Bronchus fibroblast of lung (primary cell): ENCODE data around the gene LACC1. TPM values are rescaled to one million over a fixed set of nuclear protein-coding genes. Genes with fewer than 3 reads are reported as not detected.

Experiments
- total RNA-seq: library from RNA; depleted of rRNA; stranded (reverse); fragments of >200 nt; gene quantifications from 2 replicates; pipeline ENCODE4 v1.2.3, GENCODE V29; 2015

The LACC1 gene
- 1.6 and 4.2 TPM in 2 replicates for total RNA-seq

DNA sequence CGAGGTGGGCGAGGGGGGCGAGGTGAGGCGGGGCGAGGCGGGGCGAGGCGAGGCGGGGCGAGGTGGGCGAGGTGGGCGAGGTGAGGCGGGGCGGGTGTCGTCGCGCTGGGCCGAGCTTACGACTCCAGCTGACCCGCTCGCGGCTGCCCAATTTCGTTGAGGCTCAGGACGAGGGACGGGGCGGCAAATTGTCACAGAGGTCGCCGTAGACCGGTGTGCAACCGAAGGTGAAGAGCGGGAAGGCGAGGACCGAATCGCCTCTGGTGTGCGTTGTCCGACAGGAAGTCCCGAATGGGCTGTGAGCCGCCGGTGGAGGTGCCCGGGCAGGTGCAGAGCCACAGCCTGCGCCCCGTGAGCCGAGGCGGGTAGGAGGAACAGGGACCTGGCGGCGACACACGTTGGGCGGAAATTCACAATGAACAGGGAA is at the start of gene LACC1:
TSS of gene LACC1 (plus strand) at position 150 of the 427 bp plus-strand sequence. CDS start 1,082 bp downstream, outside the sequence.

DNA sequence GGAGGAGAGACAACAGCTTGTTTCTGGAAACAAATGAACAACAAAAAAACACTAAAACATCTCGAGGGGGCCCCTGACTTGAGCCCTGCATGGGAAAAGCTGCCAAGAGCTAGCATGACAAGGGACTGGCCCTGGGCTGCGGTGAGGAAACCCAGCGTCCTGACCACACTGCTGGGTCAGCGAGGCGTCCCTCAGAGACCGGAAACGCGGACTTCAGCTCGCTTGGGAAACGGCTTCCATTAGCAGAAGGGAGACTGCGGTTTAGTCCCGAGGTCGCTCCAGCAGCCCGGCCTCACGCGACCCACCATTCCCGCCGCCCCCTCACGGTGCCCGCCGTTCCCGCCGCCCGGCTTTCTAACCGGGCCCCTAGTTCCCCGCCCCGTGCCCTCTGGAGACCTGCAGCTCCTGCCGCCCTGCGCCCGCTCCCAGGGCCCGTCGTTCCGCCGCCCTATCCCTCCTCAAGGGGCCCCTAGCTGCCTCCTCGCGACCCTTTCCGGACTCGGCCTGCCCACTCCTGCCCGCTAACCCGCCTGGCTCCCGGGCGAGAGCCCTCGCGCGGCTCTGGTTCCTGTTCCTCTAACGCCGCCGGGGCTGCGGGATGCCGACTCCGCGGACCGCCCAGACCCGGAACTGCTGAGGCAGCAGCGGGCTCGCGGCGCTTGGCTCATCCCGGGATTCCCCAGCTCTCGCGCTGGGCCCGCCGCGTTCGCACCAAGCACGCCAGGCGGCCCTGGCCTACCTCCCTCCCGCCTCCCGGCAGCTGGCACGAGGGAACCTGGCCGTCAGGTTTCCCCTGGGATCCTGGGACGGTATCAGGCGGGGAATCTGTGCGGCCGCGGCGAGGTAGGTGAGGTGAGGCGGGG is 581 bp upstream of the LACC1 start, which contains the start of gene CCDC122:
TSS of gene CCDC122 (minus strand) at position 849 of the 863 bp plus-strand sequence. CDS start 10,364 bp downstream, outside the sequence.

Other genes with a start within 250 kb of the LACC1 start
- gene ENOX1, start 92.9 kb upstream of the LACC1 start, total RNA-seq: 0.84 and 1.3 TPM in 2 replicates
- gene CCDC122, start 164 bp upstream of the LACC1 start, total RNA-seq: 1.2 and 4.2 TPM in 2 replicates